GM12878 (cell line): ENCODE data around the gene GPATCH2L.

Experiments
- EP300 ChIP-seq, 2 experiments: fragments of 150-350 bp in 1 of 2; IDR thresholded peaks; 2 replicates each; pipeline ENCODE4 v1.6.1; 2011 to 2012; ENCODE audit warnings: low read depth in 2 of 2, low read length in 2 of 2, borderline replicate concordance in 1 of 2, improper control_type of control experiment in 1 of 2, inconsistent platforms in 1 of 2; ENCODE audit not compliant: control insufficient read depth in 1 of 2
- TAF1 ChIP-seq: IDR thresholded peaks from 2 replicates; pipeline ENCODE4 v1.6.1; 2011; ENCODE audit warnings: mild to moderate bottlenecking, low read depth, low read length, borderline replicate concordance
- ZNF274 ChIP-seq: IDR thresholded peaks from one replicate; pipeline ENCODE4 v1.8.0; 2011; ENCODE audit not compliant: insufficient read length, insufficient read depth
- TF ChIP-seq, protein P1 (sequence below): fragments of 450-650 bp; formaldehyde crosslinking; IDR thresholded peaks from 2 replicates; pipeline ENCODE4 v1.5.0; 2022; ENCODE audit warnings: mild to moderate bottlenecking, missing genetic modification characterization

DNA sequence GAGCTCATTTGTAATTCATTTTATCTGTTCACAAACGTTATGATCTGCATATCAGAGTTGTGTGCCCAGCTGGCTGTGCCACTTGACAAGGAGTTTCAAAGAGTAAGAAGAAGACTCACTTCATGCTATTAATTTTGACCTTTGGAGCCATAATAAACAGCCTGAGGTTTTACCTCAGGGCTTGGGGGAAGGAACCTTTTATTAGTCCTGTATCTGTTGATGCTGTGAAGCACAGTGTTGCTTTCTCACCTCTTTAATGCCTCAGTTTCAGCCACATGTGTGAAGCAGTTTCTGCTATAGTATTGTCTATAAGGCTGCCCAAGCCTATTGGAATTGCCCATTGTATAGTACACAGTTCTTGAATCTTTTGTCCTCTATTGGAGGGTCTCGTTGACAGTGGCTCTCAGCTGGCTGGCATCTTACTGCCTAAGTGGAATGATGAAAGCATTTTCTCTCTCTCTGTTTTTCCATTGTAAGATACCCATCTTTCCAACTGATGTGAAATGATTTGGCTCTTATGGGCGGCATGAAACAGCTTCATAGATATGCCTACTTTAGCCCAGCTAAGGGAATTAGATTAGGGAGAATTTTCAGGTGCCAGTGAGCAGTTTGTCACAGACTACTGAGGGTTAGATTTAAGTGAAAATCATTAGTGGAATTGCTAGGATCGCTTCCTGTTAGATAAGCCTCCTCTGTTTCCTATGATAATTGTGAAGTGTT lies 34.7 kb downstream of the GPATCH2L start:
- TF ChIP-seq EP300 (IDR thresholded peaks at IDR 0.05; ENCODE audit: borderline replicate concordance in 1 of 2, control insufficient read depth in 1 of 2, low read depth in 2 of 2, low read length in 2 of 2), result peak; percentile 53 to 85; a peak in 2 of 4 replicates
- TF ChIP-seq, protein P1, sequence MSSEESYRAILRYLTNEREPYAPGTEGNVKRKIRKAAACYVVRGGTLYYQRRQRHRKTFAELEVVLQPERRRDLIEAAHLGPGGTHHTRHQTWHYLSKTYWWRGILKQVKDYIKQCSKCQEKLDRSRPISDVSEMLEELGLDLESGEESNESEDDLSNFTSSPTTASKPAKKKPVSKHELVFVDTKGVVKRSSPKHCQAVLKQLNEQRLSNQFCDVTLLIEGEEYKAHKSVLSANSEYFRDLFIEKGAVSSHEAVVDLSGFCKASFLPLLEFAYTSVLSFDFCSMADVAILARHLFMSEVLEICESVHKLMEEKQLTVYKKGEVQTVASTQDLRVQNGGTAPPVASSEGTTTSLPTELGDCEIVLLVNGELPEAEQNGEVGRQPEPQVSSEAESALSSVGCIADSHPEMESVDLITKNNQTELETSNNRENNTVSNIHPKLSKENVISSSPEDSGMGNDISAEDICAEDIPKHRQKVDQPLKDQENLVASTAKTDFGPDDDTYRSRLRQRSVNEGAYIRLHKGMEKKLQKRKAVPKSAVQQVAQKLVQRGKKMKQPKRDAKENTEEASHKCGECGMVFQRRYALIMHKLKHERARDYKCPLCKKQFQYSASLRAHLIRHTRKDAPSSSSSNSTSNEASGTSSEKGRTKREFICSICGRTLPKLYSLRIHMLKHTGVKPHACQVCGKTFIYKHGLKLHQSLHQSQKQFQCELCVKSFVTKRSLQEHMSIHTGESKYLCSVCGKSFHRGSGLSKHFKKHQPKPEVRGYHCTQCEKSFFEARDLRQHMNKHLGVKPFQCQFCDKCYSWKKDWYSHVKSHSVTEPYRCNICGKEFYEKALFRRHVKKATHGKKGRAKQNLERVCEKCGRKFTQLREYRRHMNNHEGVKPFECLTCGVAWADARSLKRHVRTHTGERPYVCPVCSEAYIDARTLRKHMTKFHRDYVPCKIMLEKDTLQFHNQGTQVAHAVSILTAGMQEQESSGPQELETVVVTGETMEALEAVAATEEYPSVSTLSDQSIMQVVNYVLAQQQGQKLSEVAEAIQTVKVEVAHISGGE (CRISPR knock-in tag), result no peak
- TF ChIP-seq ZNF274, result no peak
- TF ChIP-seq TAF1, result no peak
